Type B pancreatic cell (in vitro differentiated cells): ENCODE results near the gene OR13A1. TPM values are rescaled to one million over a fixed set of nuclear protein-coding genes. Genes with fewer than 3 reads are reported as not detected.

Source experiments
- DNase-seq: peaks from one replicate; pipeline ENCODE4 v3.0.0; 2021; ENCODE audit warnings: mixed read lengths; ENCODE audit not compliant: unreplicated experiment; ENCODE audit errors: extremely low spot score
- H3K27ac Mint-ChIP-seq: 2 replicates; pipeline ENCODE4 v1.8.0; 2021; ENCODE audit warnings: mild to moderate bottlenecking, mixed read lengths
- H3K27me3 Mint-ChIP-seq: 2 replicates; pipeline ENCODE4 v1.8.0; 2021; ENCODE audit warnings: mixed read lengths
- H3K36me3 Mint-ChIP-seq: 2 replicates; pipeline ENCODE4 v1.8.0; 2021; ENCODE audit warnings: mixed read lengths
- H3K4me1 Mint-ChIP-seq: one replicate; pipeline ENCODE4 v1.8.0; 2021; ENCODE audit warnings: mixed read lengths; ENCODE audit not compliant: unreplicated experiment
- H3K4me3 Mint-ChIP-seq: 2 replicates; pipeline ENCODE4 v1.8.0; 2021; ENCODE audit warnings: mild to moderate bottlenecking, mixed read lengths
- H3K9me3 Mint-ChIP-seq: 2 replicates; pipeline ENCODE4 v1.8.0; 2021; ENCODE audit warnings: mixed read lengths
- total RNA-seq: library from RNA; stranded (reverse); gene quantifications from 2 replicates; pipeline ENCODE4 v1.2.1, GENCODE V29; 2021; ENCODE audit warnings: low replicate concordance
- TF ChIP-seq, protein P1 (sequence below): fragments of 200-600 bp; sonication (generic); conservative IDR thresholded peaks from 2 replicates; pipeline ENCODE4 v1.5.0; 2021; ENCODE audit warnings: antibody characterized with exemption, mild to moderate bottlenecking

The OR13A1 gene
- total RNA-seq, 1 donor from 2014 or later: 0.14 TPM

DNA sequence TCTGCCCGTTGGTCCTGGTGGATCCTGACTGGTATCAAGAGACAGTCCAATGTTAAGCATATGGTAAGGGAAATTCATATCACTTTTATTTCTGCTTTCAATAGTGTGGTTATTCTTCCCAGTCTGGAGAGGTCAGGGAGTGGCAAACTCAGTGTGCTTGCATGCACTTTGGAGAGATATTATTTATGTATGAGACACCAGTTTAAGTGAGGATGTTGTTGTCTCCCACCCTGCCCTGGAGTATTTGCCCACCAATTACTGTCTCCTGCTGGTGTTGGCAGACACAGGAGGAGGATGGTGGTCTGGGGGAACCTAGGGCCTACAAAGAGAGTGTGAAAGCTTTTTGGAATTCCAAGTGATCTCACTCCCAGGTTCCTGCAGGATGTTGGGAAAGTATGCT lies 59.7 kb downstream of the OR13A1 start:
- no peaks in the 10 kb centered on the region for H3K9me3 Mint-ChIP-seq
- H3K4me3 Mint-ChIP-seq: no peak overlapping the region
- H3K4me1 Mint-ChIP-seq: no peaks in the 10 kb centered on the region
- no peak for DNase-seq
- TF ChIP-seq, protein P1, sequence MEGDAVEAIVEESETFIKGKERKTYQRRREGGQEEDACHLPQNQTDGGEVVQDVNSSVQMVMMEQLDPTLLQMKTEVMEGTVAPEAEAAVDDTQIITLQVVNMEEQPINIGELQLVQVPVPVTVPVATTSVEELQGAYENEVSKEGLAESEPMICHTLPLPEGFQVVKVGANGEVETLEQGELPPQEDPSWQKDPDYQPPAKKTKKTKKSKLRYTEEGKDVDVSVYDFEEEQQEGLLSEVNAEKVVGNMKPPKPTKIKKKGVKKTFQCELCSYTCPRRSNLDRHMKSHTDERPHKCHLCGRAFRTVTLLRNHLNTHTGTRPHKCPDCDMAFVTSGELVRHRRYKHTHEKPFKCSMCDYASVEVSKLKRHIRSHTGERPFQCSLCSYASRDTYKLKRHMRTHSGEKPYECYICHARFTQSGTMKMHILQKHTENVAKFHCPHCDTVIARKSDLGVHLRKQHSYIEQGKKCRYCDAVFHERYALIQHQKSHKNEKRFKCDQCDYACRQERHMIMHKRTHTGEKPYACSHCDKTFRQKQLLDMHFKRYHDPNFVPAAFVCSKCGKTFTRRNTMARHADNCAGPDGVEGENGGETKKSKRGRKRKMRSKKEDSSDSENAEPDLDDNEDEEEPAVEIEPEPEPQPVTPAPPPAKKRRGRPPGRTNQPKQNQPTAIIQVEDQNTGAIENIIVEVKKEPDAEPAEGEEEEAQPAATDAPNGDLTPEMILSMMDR: no peak
- peaks cover 7% of the 10 kb centered on the region for H3K27me3 Mint-ChIP-seq
- no peaks in the 10 kb centered on the region for H3K36me3 Mint-ChIP-seq
- H3K27ac Mint-ChIP-seq: no peak overlapping the region

DNA sequence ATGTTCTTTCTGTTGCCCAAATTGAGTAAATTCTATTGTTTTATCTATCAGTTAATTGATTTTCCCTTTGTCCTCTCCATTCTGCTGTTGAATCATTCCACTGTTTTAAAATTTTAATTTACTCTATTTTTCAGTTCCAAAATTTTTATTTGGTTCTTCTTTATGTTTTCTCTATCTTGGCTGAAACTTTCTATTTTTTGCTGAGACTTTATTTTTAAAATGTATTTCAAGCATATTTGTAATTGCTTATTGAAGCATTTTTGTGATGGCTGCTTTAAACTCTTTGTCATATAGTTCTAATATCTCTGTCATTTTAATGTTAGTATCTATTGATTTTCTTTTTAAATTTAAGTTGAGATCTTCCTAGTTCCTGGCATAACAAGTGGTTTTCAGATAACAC lies 60.5 kb downstream of the OR13A1 start:
- H3K27ac Mint-ChIP-seq: no peak overlapping the region
- H3K4me3 Mint-ChIP-seq: no peak overlapping the region
- peaks cover 7% of the 10 kb centered on the region for H3K27me3 Mint-ChIP-seq
- no peaks in the 10 kb centered on the region for H3K9me3 Mint-ChIP-seq
- TF ChIP-seq, protein P1: no peak
- peaks cover 4% of the 10 kb centered on the region for H3K4me1 Mint-ChIP-seq
- DNase-seq: no peak
- H3K36me3 Mint-ChIP-seq: no peaks in the 10 kb centered on the region

DNA sequence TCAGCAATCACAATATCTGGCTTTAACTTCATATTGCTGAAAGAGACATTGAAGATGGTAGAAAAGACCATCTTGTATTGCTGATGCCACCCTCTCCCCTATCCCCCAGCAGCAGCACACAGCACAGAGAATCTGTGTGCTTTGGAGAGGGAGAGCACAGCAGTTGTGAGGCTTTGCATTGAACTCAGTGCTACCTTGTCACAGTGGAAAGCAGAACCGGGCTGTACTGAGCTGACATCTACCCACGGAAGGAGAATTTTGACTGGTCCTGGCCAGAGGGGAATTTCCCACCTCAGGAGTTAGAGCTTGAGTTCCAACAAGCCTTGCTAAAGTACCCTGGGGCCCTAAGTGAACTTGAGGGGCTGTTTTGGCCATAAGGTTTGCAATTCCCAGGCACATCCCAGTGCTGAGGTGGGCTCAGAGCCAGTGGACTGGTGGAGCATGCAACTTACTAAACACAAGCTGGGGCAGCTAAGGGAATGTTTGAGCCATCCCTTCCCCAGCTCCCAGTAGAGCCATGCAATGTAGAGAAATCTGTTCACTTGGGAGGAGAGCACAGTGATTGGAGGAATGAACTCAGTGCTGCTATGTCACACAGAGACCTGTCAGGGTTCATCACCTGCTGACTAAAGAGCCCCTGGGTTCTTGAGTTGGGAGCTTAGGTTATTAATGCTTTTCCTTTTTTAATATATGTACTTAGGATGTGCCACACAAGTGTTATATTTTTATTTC lies 62.1 kb downstream of the OR13A1 start:
- DNase-seq: no peak
- Mint-ChIP-seq H3K27me3 (peaks cover 3% of the 10 kb centered on the region), H3K27ac (no peak overlapping the region), H3K36me3 (no peaks in the 10 kb centered on the region), H3K9me3 (no peaks in the 10 kb centered on the region), H3K4me3 (no peak overlapping the region), H3K4me1 (peaks cover 5% of the 10 kb centered on the region)
- TF ChIP-seq, protein P1: no peak

Other genes starting within 250 kb of the OR13A1 start
- 7.9 and 17.3 TPM in 2 replicates for gene ALOX5, start 58.6 kb upstream of the OR13A1 start, total RNA-seq